Measurements from ENCODE around the gene HAND2. TPM values are rescaled to one million over a fixed set of nuclear protein-coding genes. Genes with fewer than 3 reads are reported as not detected.

HAND2 gene
- total RNA-seq, 1 donor from 2014 or later: not detected

- Mint-ChIP-seq H3K36me3 (ENCODE audit: low read depth) (peaks cover 5% of the 10 kb centered on the region), H3K4me1 (ENCODE audit: low read depth) (peaks cover 4% of the 10 kb centered on the region), H3K27me3 (ENCODE audit: low read depth) (peaks cover 86% of the 10 kb centered on the region), H3K9me3 (peaks cover 3% of the 10 kb centered on the region), H3K4me3 (ENCODE audit: low read depth) (no peak overlapping the region), H3K27ac (no peak overlapping the region)
- intact Hi-C loops (cut with micrococcal nuclease): no loop called here
- no peak for DNase-seq (ENCODE audit: low spot score)
Observed at GRCh38 chr4:173532725-173533511, 2.9 kb upstream of the HAND2 start.

GRCh38 chr4:173531086-173531965 is 1.3 kb upstream of the HAND2 start:
- H3K4me3 Mint-ChIP-seq (ENCODE audit: low read depth): no peak overlapping the region
- DNase-seq (ENCODE audit: low spot score): no peak
- peaks cover 4% of the 10 kb centered on the region for H3K4me1 Mint-ChIP-seq (ENCODE audit: low read depth)
- H3K27ac Mint-ChIP-seq: no peak overlapping the region
- peaks cover 5% of the 10 kb centered on the region for H3K36me3 Mint-ChIP-seq (ENCODE audit: low read depth)
- H3K27me3 Mint-ChIP-seq (ENCODE audit: low read depth): peaks cover 88% of the 10 kb centered on the region
- H3K9me3 Mint-ChIP-seq: peaks cover 3% of the 10 kb centered on the region
- intact Hi-C loops (cut with micrococcal nuclease): loop anchor here (1.0 kb wide), 1 partner anchor 9 kb away; no protein-coding TSS in a partner anchor

- Mint-ChIP-seq H3K4me1 (ENCODE audit: low read depth) (peaks cover 4% of the 10 kb centered on the region), H3K27ac (no peak overlapping the region), H3K27me3 (ENCODE audit: low read depth) (peaks cover 88% of the 10 kb centered on the region), H3K36me3 (ENCODE audit: low read depth) (peaks cover 5% of the 10 kb centered on the region), H3K9me3 (peaks cover 3% of the 10 kb centered on the region), H3K4me3 (ENCODE audit: low read depth) (no peak overlapping the region)
- no peak for DNase-seq (ENCODE audit: low spot score)
- intact Hi-C loops (cut with micrococcal nuclease): loop anchor here (1.0 kb wide), 1 partner anchor 8 kb away; no protein-coding TSS in a partner anchor
Observed at GRCh38 chr4:173530326-173531085, 477 bp upstream of the HAND2 start.

- no peak overlapping the region for H3K4me3 Mint-ChIP-seq (ENCODE audit: low read depth)
- intact Hi-C loops (cut with micrococcal nuclease): no loop called here
- peak overlapping the region; percentile 33 for H3K27ac Mint-ChIP-seq
- peaks cover 12% of the 10 kb centered on the region for H3K36me3 Mint-ChIP-seq (ENCODE audit: low read depth)
- peaks cover 87% of the 10 kb centered on the region for H3K27me3 Mint-ChIP-seq (ENCODE audit: low read depth)
- peaks cover 3% of the 10 kb centered on the region for H3K9me3 Mint-ChIP-seq
- peaks cover 4% of the 10 kb centered on the region for H3K4me1 Mint-ChIP-seq (ENCODE audit: low read depth)
- DNase-seq (ENCODE audit: low spot score): no peak
Observed at GRCh38 chr4:173528378-173529321, 1.4 kb downstream of the HAND2 start.

GRCh38 chr4:173527103-173527891 is 2.7 kb downstream of the HAND2 start:
- H3K27ac Mint-ChIP-seq: peak overlapping the region; percentile 33
- peaks cover 3% of the 10 kb centered on the region for H3K9me3 Mint-ChIP-seq
- intact Hi-C loops (cut with micrococcal nuclease): loop anchor here (1.0 to 2.0 kb wide), 2 partner anchors 10 to 690 kb away; no protein-coding TSS in a partner anchor
- no peak for DNase-seq (ENCODE audit: low spot score)
- H3K4me1 Mint-ChIP-seq (ENCODE audit: low read depth): peaks cover 4% of the 10 kb centered on the region
- H3K27me3 Mint-ChIP-seq (ENCODE audit: low read depth): peaks cover 85% of the 10 kb centered on the region
- H3K36me3 Mint-ChIP-seq (ENCODE audit: low read depth): peaks cover 16% of the 10 kb centered on the region
- no peak overlapping the region for H3K4me3 Mint-ChIP-seq (ENCODE audit: low read depth)

- no peak overlapping the region for H3K27ac Mint-ChIP-seq
- peaks cover 84% of the 10 kb centered on the region for H3K27me3 Mint-ChIP-seq (ENCODE audit: low read depth)
- H3K4me1 Mint-ChIP-seq (ENCODE audit: low read depth): peaks cover 4% of the 10 kb centered on the region
- intact Hi-C loops (cut with micrococcal nuclease): loop anchor here (1.0 to 2.0 kb wide), 2 partner anchors 9 to 690 kb away; no protein-coding TSS in a partner anchor
- no peak for DNase-seq (ENCODE audit: low spot score)
- H3K4me3 Mint-ChIP-seq (ENCODE audit: low read depth): no peak overlapping the region
- H3K36me3 Mint-ChIP-seq (ENCODE audit: low read depth): peaks cover 16% of the 10 kb centered on the region
- H3K9me3 Mint-ChIP-seq: peaks cover 3% of the 10 kb centered on the region
Observed at GRCh38 chr4:173526724-173527102, 3.3 kb downstream of the HAND2 start.

GRCh38 chr4:173526027-173526482 is 4.0 kb downstream of the HAND2 start:
- Mint-ChIP-seq H3K27me3 (ENCODE audit: low read depth) (peaks cover 86% of the 10 kb centered on the region), H3K36me3 (ENCODE audit: low read depth) (peaks cover 18% of the 10 kb centered on the region), H3K4me3 (ENCODE audit: low read depth) (no peak overlapping the region), H3K27ac (no peak overlapping the region), H3K4me1 (ENCODE audit: low read depth) (peaks cover 4% of the 10 kb centered on the region), H3K9me3 (peaks cover 3% of the 10 kb centered on the region)
- no peak for DNase-seq (ENCODE audit: low spot score)
- intact Hi-C loops (cut with micrococcal nuclease): loop anchor here (2.0 kb wide), 1 partner anchor 691 kb away; no protein-coding TSS in a partner anchor

GRCh38 chr4:173525118-173526011 is 4.7 kb downstream of the HAND2 start:
- peaks cover 3% of the 10 kb centered on the region for H3K9me3 Mint-ChIP-seq
- peaks cover 86% of the 10 kb centered on the region for H3K27me3 Mint-ChIP-seq (ENCODE audit: low read depth)
- DNase-seq (ENCODE audit: low spot score): no peak
- peaks cover 20% of the 10 kb centered on the region for H3K36me3 Mint-ChIP-seq (ENCODE audit: low read depth)
- no peak overlapping the region for H3K27ac Mint-ChIP-seq
- H3K4me3 Mint-ChIP-seq (ENCODE audit: low read depth): no peak overlapping the region
- intact Hi-C loops (cut with micrococcal nuclease): loop anchor here (2.0 kb wide), 1 partner anchor 691 kb away; no protein-coding TSS in a partner anchor
- H3K4me1 Mint-ChIP-seq (ENCODE audit: low read depth): peaks cover 4% of the 10 kb centered on the region

- Mint-ChIP-seq H3K36me3 (ENCODE audit: low read depth) (peaks cover 20% of the 10 kb centered on the region), H3K4me1 (ENCODE audit: low read depth) (peaks cover 2% of the 10 kb centered on the region), H3K27me3 (ENCODE audit: low read depth) (peaks cover 88% of the 10 kb centered on the region), H3K27ac (peak overlapping the region; percentile 33), H3K9me3 (peaks cover 3% of the 10 kb centered on the region), H3K4me3 (ENCODE audit: low read depth) (no peak overlapping the region)
- intact Hi-C loops (cut with micrococcal nuclease): no loop called here
- no peak for DNase-seq (ENCODE audit: low spot score)
Observed at GRCh38 chr4:173524218-173525117, 5.6 kb downstream of the HAND2 start.

All from activated T-helper 2 cell treated with anti-CD3 and anti-CD28 coated beads, Interferon-gamma antibody, Interleukin-2, Interleukin-4, amounts not matched to agents 10 μg/mL and 5 μg/mL and 100 μg/mL, durations not matched to agents 14 hours and 24 hours and 36 hours (primary cell).